Muscle of arm (tissue), 12 donors: ENCODE measurements around the gene HYCC2. TPM values are rescaled to one million over a fixed set of nuclear protein-coding genes. Genes with fewer than 3 reads are reported as not detected.

Experiments used
- polyA plus RNA-seq, 12 donors: library from polyadenylated mRNA; unstranded; fragments of 120-200 nt; gene quantifications; one replicate each; pipeline ENCODE4 v1.2.1, GENCODE V29; 2013; ENCODE audit not compliant: insufficient read length in 12 of 12

HYCC2 gene
- polyA plus RNA-seq, 12 donors = 6.8 to 12.3 (median 9.3) TPM; not detected in 1

Other genes with a start within 250 kb of the HYCC2 start
- gene CLK1, start 207.0 kb downstream of the HYCC2 start, polyA plus RNA-seq = 100 to 1,000 TPM in 11 of 12 donors, not detected in 1; 101 to 206 (median 157) TPM
- gene PPIL3, start 182.6 kb downstream of the HYCC2 start, polyA plus RNA-seq = 10 to 100 TPM in 11 of 12 donors, not detected in 1; 22.5 to 83.4 (median 55.6) TPM
- gene NIF3L1, start 182.3 kb downstream of the HYCC2 start, polyA plus RNA-seq = 10 to 100 TPM in 11 of 12 donors, not detected in 1; 15.0 to 28.6 (median 23.0) TPM
- gene ORC2, start 108.0 kb downstream of the HYCC2 start, polyA plus RNA-seq = 10 to 100 TPM in 11 of 12 donors, not detected in 1; 13.5 to 31.7 (median 17.5) TPM
- gene NDUFB3, start 330 bp upstream of the HYCC2 start, polyA plus RNA-seq = 100 to 1,000 TPM in 5 of 12 donors, 10 to 100 TPM in 6, not detected in 1; 47.9 to 114 (median 99.3) TPM
- gene CFLAR, start 44.5 kb upstream of the HYCC2 start, polyA plus RNA-seq = 10 to 100 TPM in 11 of 12 donors, not detected in 1; 30.8 to 62.4 (median 40.3) TPM
- 1 to 10 TPM in 11 of 12 donors, not detected in 1; 4.7 to 9.4 (median 6.7) TPM for gene CASP10, start 111.5 kb upstream of the HYCC2 start, polyA plus RNA-seq
- gene CASP8, start 188.9 kb upstream of the HYCC2 start, polyA plus RNA-seq = 10 to 100 TPM in 4 of 12 donors, 1 to 10 TPM in 7, not detected in 1; 4.8 to 23.5 (median 7.9) TPM